Mucosa of descending colon (tissue), 3 donors: Measurements from ENCODE around the gene PSMD9. TPM values are rescaled to one million over a fixed set of nuclear protein-coding genes. Genes with fewer than 3 reads are reported as not detected.
"Not testable (repeated sequence)": the region's sequence is repeated elsewhere in the genome, so short reads cannot be mapped to it uniquely, and the experiment has no call there.

Experiments
- ATAC-seq: fragments of 200-7000 bp; cut with Tn5 transposase; one replicate; pipeline ENCODE4 v1.9.1; 2020; ENCODE audit warnings: mild to moderate bottlenecking, moderate library complexity
- DNase-seq, 3 donors: peaks; one replicate each; pipeline ENCODE4 v3.0.0-alpha.2; 2020
- H3K36me3 ChIP-seq: fragments of 200-600 bp; one replicate; pipeline ENCODE4 v1.8.0; 2021; ENCODE audit warnings: low read depth, mild to moderate bottlenecking
- H3K4me1 ChIP-seq: fragments of 200-600 bp; one replicate; pipeline ENCODE4 v1.8.0; 2021; ENCODE audit warnings: low read depth, mild to moderate bottlenecking
- H3K4me3 ChIP-seq: fragments of 200-600 bp; one replicate; pipeline ENCODE4 v1.8.0; 2021; ENCODE audit warnings: mild to moderate bottlenecking
- H3K9me3 ChIP-seq: fragments of 200-600 bp; one replicate; pipeline ENCODE4 v1.8.0; 2021; ENCODE audit warnings: mild to moderate bottlenecking
- CTCF ChIP-seq: fragments of 200-600 bp; IDR thresholded peaks from one replicate; pipeline ENCODE4 v1.8.0; 2022; ENCODE audit warnings: antibody characterized with exemption, mild to moderate bottlenecking
- intact Hi-C, 2 donors: fragments of 100-400 bp; cut with DNase I in 1 of 2; cut with micrococcal nuclease in 1 of 2; formaldehyde crosslinking; loops; one replicate each; pipeline versions ENCODE4 v1.11.0 to v1.11.1; 2022; cut with DNase I, micrococcal nuclease
- total RNA-seq, 3 donors: library from RNA; stranded (reverse); fragmentation: NEBNext Ultra II Directional in 2 of 3; extraction: Animal tissue kit (Norgen Biotek cat#: 25700) in 2 of 3; gene quantifications; one replicate each; pipeline versions ENCODE4 v1.2.1 to v1.2.4, GENCODE V29; 2021 to 2023
- donor health status: DM: no; HTN: no; CAD: no; lungs with moderate emphysema.
- donor health status: DM: no; HTN: no; CAD: no.
- donor health status: DM: no; HTN: yes; CAD: no.

The PSMD9 gene
- total RNA-seq, 3 donors from 2014 or later: 45.0 to 45.6 (median 45.2) TPM

- intact Hi-C loops: no loop called here
- TF ChIP-seq CTCF: no peak
- no peak overlapping the region for H3K4me3 ChIP-seq
- no peaks in the 10 kb centered on the region for H3K9me3 ChIP-seq
- no peaks in the 10 kb centered on the region for H3K36me3 ChIP-seq
- peaks cover 2% of the 10 kb centered on the region for H3K4me1 ChIP-seq
- no peak for ATAC-seq
- DNase-seq: no peak
Observed at GRCh38 chr12:121871467-121871866, 17.1 kb upstream of the PSMD9 start.

GRCh38 chr12:121872546-121873215, 15.9 kb upstream of the PSMD9 start:
- TF ChIP-seq CTCF: no peak
- peak; percentile 55 to 62 (median 61) for DNase-seq
- H3K9me3 ChIP-seq: no peaks in the 10 kb centered on the region
- intact Hi-C loops: no loop called here
- ATAC-seq: peak; percentile 75
- peaks cover 2% of the 10 kb centered on the region for H3K4me1 ChIP-seq
- H3K4me3 ChIP-seq: no peak overlapping the region
- no peaks in the 10 kb centered on the region for H3K36me3 ChIP-seq

GRCh38 chr12:121873216-121873569, 15.4 kb upstream of the PSMD9 start:
- no peak for TF ChIP-seq CTCF
- intact Hi-C loops: no loop called here
- DNase-seq (no peak), ATAC-seq (peak; percentile 23)
- Histone ChIP-seq H3K9me3 (no peaks in the 10 kb centered on the region), H3K4me3 (no peak overlapping the region), H3K36me3 (no peaks in the 10 kb centered on the region), H3K4me1 (peaks cover 2% of the 10 kb centered on the region)

GRCh38 chr12:121874071-121874470, 14.5 kb upstream of the PSMD9 start:
- H3K36me3 ChIP-seq: no peaks in the 10 kb centered on the region
- TF ChIP-seq CTCF: no peak
- intact Hi-C loops: no loop called here
- DNase-seq (no peak), ATAC-seq (no peak)
- peaks cover 2% of the 10 kb centered on the region for H3K4me1 ChIP-seq
- H3K9me3 ChIP-seq: no peaks in the 10 kb centered on the region
- no peak overlapping the region for H3K4me3 ChIP-seq

- ATAC-seq: no peak
- intact Hi-C loops: no loop called here
- no peak overlapping the region for H3K4me3 ChIP-seq
- TF ChIP-seq CTCF: no peak
- no peak for DNase-seq
- no peaks in the 10 kb centered on the region for H3K9me3 ChIP-seq
- H3K4me1 ChIP-seq: peaks cover 2% of the 10 kb centered on the region
- H3K36me3 ChIP-seq: no peaks in the 10 kb centered on the region
Observed at GRCh38 chr12:121875582-121875981, 13.0 kb upstream of the PSMD9 start.

GRCh38 chr12:121876080-121876447, 12.5 kb upstream of the PSMD9 start:
- H3K4me1 ChIP-seq, H3K36me3 ChIP-seq, H3K4me3 ChIP-seq, intact Hi-C loops, ATAC-seq, H3K9me3 ChIP-seq, DNase-seq: not testable (repeated sequence)
